Adrenal gland (tissue), 12 donors: ENCODE results near the gene CFAP299. TPM values are rescaled to one million over a fixed set of nuclear protein-coding genes. Genes with fewer than 3 reads are reported as not detected.

Experiments
- DNase-seq, 7 donors: peaks; one replicate each; pipeline ENCODE4 v3.0.0-alpha.2; 2019 to 2020
- H3K27ac ChIP-seq, 5 donors: fragments of 200-600 bp; sonication (generic) in 4 of 5; 1 replicate in 3 of 5; 2 replicates in 2 of 5; pipeline versions ENCODE4 v1.5.1 to v1.8.0; 2016 to 2020; ENCODE audit warnings: mild to moderate bottlenecking in 1 of 5
- H3K27me3 ChIP-seq: fragments of 200-600 bp; 2 replicates; pipeline ENCODE4 v1.8.0; 2021
- H3K36me3 ChIP-seq, 2 donors: fragments of 200-600 bp; replicated peaks in 1 of 2; 1 replicate in 1 of 2; 2 replicates in 1 of 2; pipeline versions ENCODE4 v1.5.1 to v1.8.0; 2018 to 2022
- H3K4me1 ChIP-seq, 2 donors: fragments of 200-600 bp; replicated peaks in 1 of 2; 1 replicate in 1 of 2; 2 replicates in 1 of 2; pipeline versions ENCODE4 v1.5.1 to v1.8.0; 2018 to 2021
- H3K4me3 ChIP-seq, 4 donors: fragments of 200-600 bp; sonication (generic) in 3 of 4; one replicate each; pipeline ENCODE4 v1.5.1; 2016 to 2018
- H3K9me3 ChIP-seq, 3 donors: fragments of 200-600 bp; sonication (generic) in 1 of 3; replicated peaks in 1 of 3; 1 replicate in 2 of 3; 2 replicates in 1 of 3; pipeline versions ENCODE4 v1.5.1 to v1.8.0; 2016 to 2021
- CTCF ChIP-seq, 6 experiments: fragments of 450-650 bp in 4 of 6; fragments of 200-600 bp in 2 of 6; sonication (generic) in 1 of 6; IDR thresholded peaks; 1 replicate in 5 of 6; 2 replicates in 1 of 6; pipeline versions ENCODE4 v1.5.1 to v1.8.0; 2016 to 2021; ENCODE audit warnings: antibody characterized with exemption in 6 of 6, mild to moderate bottlenecking in 2 of 6, moderate library complexity in 1 of 6
- POLR2A ChIP-seq, 2 donors: fragments of 450-650 bp; IDR thresholded peaks; one replicate each; pipeline ENCODE4 v1.6.1; 2017; ENCODE audit warnings: antibody characterized with exemption in 2 of 2, mild to moderate bottlenecking in 2 of 2, moderate library complexity in 1 of 2
- WGBS, 4 donors: extraction: QIAGEN DNeasy Blood & Tissue Kit in 2 of 4; methylation state at CpG; one replicate each; pipeline versions ENCODE4 v1.1.5 to v1.1.7; 2013 to 2017; 5-methylcytosine and 5-hydroxymethylcytosine counted together
- intact Hi-C, 2 donors: fragments of 100-400 bp; cut with DNase I; formaldehyde crosslinking; loops; one replicate each; pipeline versions ENCODE4 v1.14.1 to v1.15.0; 2022 to 2023
- polyA plus RNA-seq, 3 donors: library from polyadenylated mRNA; stranded (reverse); fragments of 200-250 nt in 2 of 3; fragments of 350-450 nt in 1 of 3; fragmentation: Illumina TruSeq in 1 of 3; extraction: RNeasy Lipid Tissue Mini Kit (QIAGEN cat#74804) in 1 of 3; gene quantifications; one replicate each; pipeline ENCODE4 v1.2.3, GENCODE V29; 2013 to 2014
- total RNA-seq, 9 donors: library from RNA; depleted of rRNA in 4 of 9; stranded (reverse); fragments of >200 nt in 4 of 9; fragments of 120-200 nt in 1 of 9; fragmentation: NEBNext Ultra II Directional in 1 of 9; extraction: Animal tissue kit (Norgen Biotek cat#: 25700) in 1 of 9; gene quantifications; one replicate each; pipeline versions ENCODE4 v1.1.0 to v1.2.4, GENCODE V29; 2013 to 2023
- donor health status: healthy with polysubstance abuse.
- donor health status: Bipolar disorder and iron deficiency.
- donor health status: DM: yes; HTN: yes; CAD: no.
- donor health status: DM: no; HTN: no; CAD: no.
- donor health status: DM: no; HTN: no; CAD: no.
- donor health status: DM: yes; HTN: yes; CAD: no.

Gene CFAP299
- total and polyA plus RNA-seq, 12 donors, result not detected

GRCh38 chr4:80873571-80873970, 538.0 kb downstream of the CFAP299 start:
- WGBS, 4 donors, result 82 to 95% (median 87%) methylated on average over 1 of the region's 1 CpG
- no peaks in the 10 kb centered on the region for H3K36me3 ChIP-seq
- H3K27me3 ChIP-seq, result no peaks in the 10 kb centered on the region
- DNase-seq, result no peak
- intact Hi-C loops, result no loop called here
- H3K4me1 ChIP-seq, result no peaks in the 10 kb centered on the region
- H3K4me3 ChIP-seq, result no peak overlapping the region
- no peaks in the 10 kb centered on the region for H3K9me3 ChIP-seq
- H3K27ac ChIP-seq, result no peak overlapping the region
- TF ChIP-seq CTCF (IDR thresholded peaks at IDR 0.05), result no peak
- TF ChIP-seq POLR2A (IDR thresholded peaks at IDR 0.05), result no peak

- DNase-seq, result no peak
- H3K27ac ChIP-seq, result no peak overlapping the region
Measured at GRCh38 chr4:80874979-80875378, 539.4 kb downstream of the CFAP299 start.

GRCh38 chr4:80875642-80876041, 540.1 kb downstream of the CFAP299 start:
- 84 to 87% (median 85%) methylated on average over 3 of the region's 3 CpGs for WGBS, 4 donors
- Histone ChIP-seq H3K27me3 (no peaks in the 10 kb centered on the region), H3K9me3 (no peaks in the 10 kb centered on the region), H3K27ac (no peak overlapping the region), H3K4me1 (no peaks in the 10 kb centered on the region), H3K36me3 (no peaks in the 10 kb centered on the region), H3K4me3 (no peak overlapping the region)
- no peak for TF ChIP-seq CTCF (IDR thresholded peaks at IDR 0.05)
- no peak for TF ChIP-seq POLR2A (IDR thresholded peaks at IDR 0.05)
- DNase-seq, result no peak
- intact Hi-C loops, result no loop called here

More at GRCh38 chr4:80874979-80875378, 539.4 kb downstream of the CFAP299 start:
- intact Hi-C loops, result no loop called here
- no peak overlapping the region for H3K4me3 ChIP-seq
- WGBS, 4 donors, result 85 to 92% (median 86%) methylated on average over 2 of the region's 2 CpGs
- no peaks in the 10 kb centered on the region for H3K27me3 ChIP-seq
- TF ChIP-seq CTCF (IDR thresholded peaks at IDR 0.05) (no peak), POLR2A (IDR thresholded peaks at IDR 0.05) (no peak)
- no peaks in the 10 kb centered on the region for H3K9me3 ChIP-seq
- no peaks in the 10 kb centered on the region for H3K36me3 ChIP-seq
- no peaks in the 10 kb centered on the region for H3K4me1 ChIP-seq

- Histone ChIP-seq H3K9me3 (no peaks in the 10 kb centered on the region), H3K27me3 (no peaks in the 10 kb centered on the region), H3K4me1 (no peaks in the 10 kb centered on the region), H3K4me3 (no peak overlapping the region), H3K36me3 (no peaks in the 10 kb centered on the region), H3K27ac (no peak overlapping the region)
- no peak for TF ChIP-seq POLR2A (IDR thresholded peaks at IDR 0.05)
- no peak for DNase-seq
- intact Hi-C loops, result no loop called here
Measured at GRCh38 chr4:80876810-80877209, 541.3 kb downstream of the CFAP299 start.

- Histone ChIP-seq H3K4me3 (no peak overlapping the region), H3K4me1 (no peaks in the 10 kb centered on the region), H3K27me3 (no peaks in the 10 kb centered on the region), H3K27ac (no peak overlapping the region), H3K9me3 (no peaks in the 10 kb centered on the region), H3K36me3 (no peaks in the 10 kb centered on the region)
- TF ChIP-seq POLR2A (IDR thresholded peaks at IDR 0.05) (no peak), CTCF (IDR thresholded peaks at IDR 0.05) (no peak)
- DNase-seq, result no peak
- intact Hi-C loops, result no loop called here
- WGBS, 4 donors, result 10 to 33% (median 12%) methylated on average over 1 of the region's 1 CpG
Measured at GRCh38 chr4:80878218-80878617, 542.7 kb downstream of the CFAP299 start.
